NCI-H1694 (cell line): ENCODE results near the gene CUL4A.

Experiments
- DNase-seq: peaks from one replicate; lab custom pipeline; 2025; lab: John Stamatoyannopoulos, UW

CUL4A gene

GRCh38 chr13:113179374-113180230, 29.8 kb upstream of the CUL4A start:
- no peak for DNase-seq

GRCh38 chr13:113182046-113182445, 27.4 kb upstream of the CUL4A start:
- DNase-seq: no peak

- no peak for DNase-seq
These were observed 25.8 kb upstream of the CUL4A start for GRCh38 chr13:113183450-113184129.

GRCh38 chr13:113184568-113185440, 24.6 kb upstream of the CUL4A start:
- no peak for DNase-seq

- DNase-seq: no peak
These were observed 23.1 kb upstream of the CUL4A start for GRCh38 chr13:113186061-113186900.

GRCh38 chr13:113187263-113187669, 22.1 kb upstream of the CUL4A start:
- no peak for DNase-seq

GRCh38 chr13:113187883-113188665, 21.3 kb upstream of the CUL4A start:
- DNase-seq: no peak

GRCh38 chr13:113190181-113190580, 19.2 kb upstream of the CUL4A start:
- no peak for DNase-seq

- no peak for DNase-seq
These were observed 17.1 kb upstream of the CUL4A start for GRCh38 chr13:113192279-113192678.

- no peak for DNase-seq
These were observed 16.5 kb upstream of the CUL4A start for GRCh38 chr13:113192902-113193301.

GRCh38 chr13:113195360-113195759, 14.1 kb upstream of the CUL4A start:
- DNase-seq: no peak

- no peak for DNase-seq
These were observed 12.3 kb upstream of the CUL4A start for GRCh38 chr13:113196970-113197737.

- DNase-seq: no peak
These were observed 7.6 kb upstream of the CUL4A start for GRCh38 chr13:113201815-113202214.

GRCh38 chr13:113202912-113203311, 6.5 kb upstream of the CUL4A start:
- DNase-seq: no peak

- no peak for DNase-seq
These were observed 5.7 kb upstream of the CUL4A start for GRCh38 chr13:113203507-113204377.

GRCh38 chr13:113204378-113204734, 5.1 kb upstream of the CUL4A start:
- no peak for DNase-seq

GRCh38 chr13:113205428-113205931, 3.9 kb upstream of the CUL4A start:
- DNase-seq: no peak

- DNase-seq: no peak
These were observed 2.0 kb upstream of the CUL4A start for GRCh38 chr13:113207460-113207859.

GRCh38 chr13:113207890-113208420, 1.5 kb upstream of the CUL4A start:
- no peak for DNase-seq
